SW 1271 (cell line): ENCODE data around the gene MYO9B.
"Not testable (repeated sequence)": the region's sequence is repeated elsewhere in the genome, so short reads cannot be mapped to it uniquely, and the experiment has no call there.

Source experiments
- DNase-seq, 2 experiments: peaks; one replicate each; lab custom pipeline; 2025; lab: John Stamatoyannopoulos, UW

MYO9B gene

DNA sequence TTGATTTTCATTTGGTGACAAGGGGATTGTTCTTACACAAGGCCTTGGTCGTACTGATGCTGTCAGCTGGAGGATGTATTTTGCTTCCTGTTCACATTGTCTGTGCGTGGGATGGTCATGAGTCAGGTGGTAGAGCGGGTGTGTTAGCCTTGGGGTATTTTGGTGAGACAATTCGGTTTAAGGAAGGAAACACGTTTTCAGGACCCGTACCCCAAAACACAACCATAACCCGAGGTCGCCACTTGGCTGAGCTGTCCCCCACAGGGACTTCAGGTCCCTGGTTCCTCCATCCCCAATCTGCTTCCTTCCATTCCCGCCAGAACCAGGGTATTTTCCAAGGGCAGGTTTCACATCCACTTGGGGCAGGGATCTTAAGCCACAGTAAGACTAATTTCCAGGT is 15.0 kb downstream of the MYO9B start:
- no peak for DNase-seq

DNA sequence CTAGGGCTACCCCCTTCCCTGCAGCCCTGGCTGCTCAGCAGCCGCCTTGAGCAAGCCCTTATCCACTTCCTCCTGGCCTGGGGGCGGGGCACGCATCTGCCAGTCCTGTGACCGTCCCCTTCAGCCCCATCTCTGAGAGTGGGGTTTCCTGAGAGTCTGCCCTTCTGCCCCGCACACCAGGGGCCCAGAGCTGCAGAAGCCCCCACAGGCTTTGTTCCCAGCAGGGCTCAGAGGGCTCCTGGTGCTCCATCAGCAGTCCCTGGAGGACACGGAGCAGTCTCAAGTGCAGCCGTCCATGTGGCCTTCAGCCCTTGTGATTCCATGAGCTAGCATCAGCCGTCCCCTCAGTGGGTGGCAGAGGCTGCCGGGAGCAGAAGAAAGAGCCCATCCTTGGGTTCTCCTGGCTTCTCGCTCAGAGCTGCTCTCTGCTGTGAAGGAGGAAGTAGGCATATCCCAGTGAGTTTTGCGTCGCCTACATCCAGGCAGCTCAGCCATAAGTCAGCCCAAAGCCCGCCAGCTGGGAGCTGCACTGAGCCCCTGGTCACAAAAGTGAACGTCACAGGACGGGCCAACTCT is 16.3 kb downstream of the MYO9B start:
- no peak for DNase-seq

DNA sequence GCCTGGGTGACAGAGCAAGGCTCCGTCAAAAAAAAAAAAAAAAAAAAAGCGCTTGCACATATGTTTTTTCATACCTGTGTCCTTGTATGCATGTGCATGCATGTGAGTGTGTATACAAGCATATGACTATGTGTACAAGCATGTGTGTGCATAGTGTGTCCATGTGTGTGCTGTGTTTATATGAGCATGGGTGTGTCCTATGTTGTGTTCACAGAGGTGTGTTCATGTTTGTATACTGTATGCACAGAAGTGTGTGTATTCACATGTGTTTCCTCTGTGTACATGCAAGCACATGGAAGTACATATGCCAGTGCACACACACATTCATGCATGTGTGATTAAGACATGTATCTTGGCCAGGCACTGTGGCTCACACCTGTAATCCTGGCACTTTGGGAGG is 17.1 kb downstream of the MYO9B start:
- DNase-seq = no peak

DNA sequence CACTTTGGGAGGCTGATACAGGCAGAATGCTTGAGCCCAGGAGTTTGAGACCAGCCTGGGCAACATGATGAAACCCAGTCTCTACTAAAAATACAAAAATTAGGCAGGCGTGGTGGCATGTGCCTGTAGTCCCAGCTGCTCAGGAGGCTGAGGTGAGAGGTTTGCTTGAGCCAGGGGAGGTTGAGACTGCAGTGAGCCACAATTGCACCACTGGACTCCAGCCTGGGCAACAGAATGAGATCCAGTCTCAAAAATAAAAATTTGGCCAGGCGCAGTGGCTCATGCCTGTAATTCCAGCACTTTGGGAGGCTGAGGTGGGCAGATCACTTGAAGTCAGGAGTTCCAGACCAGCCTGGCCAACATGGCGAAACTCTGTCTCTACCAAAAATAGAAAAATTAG is 19.1 kb downstream of the MYO9B start:
- not testable (repeated sequence) for DNase-seq

DNA sequence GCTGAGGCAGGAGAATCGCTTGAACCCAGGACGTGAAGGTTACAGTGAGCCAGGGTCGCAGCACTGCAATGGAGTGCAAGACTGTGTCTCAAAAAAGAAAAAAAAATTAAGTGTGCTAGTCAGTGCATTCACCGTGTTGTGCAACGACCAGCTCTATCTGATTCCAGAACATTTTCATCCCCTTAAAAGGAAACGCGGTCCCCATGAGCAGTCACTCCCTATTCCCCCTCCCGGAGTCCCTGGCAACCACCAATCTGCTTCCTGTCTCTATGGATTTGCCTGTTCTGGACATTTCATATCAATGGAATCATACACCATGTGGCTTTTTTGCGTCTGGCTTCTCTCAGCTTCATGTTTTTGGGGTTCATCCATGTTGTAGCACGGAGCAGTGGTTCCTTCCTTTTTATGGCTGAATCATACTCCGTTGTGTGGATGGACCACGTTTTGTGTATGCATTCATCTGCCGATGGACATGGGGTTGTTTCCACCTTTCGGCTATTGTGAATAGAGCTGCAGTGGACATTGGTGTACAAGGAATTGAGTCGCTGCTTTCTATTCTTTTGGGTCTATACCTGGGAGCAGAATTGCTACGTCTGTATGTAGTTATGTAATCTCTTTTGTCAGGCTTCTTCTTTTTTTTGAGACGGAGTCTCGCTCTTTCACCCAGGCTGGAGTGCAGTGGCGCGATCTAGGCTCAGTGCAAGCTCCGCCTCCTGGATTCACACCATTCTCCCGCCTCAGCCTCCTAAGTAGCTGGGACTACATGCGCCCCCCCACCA is 19.8 kb downstream of the MYO9B start:
- DNase-seq = no peak

DNA sequence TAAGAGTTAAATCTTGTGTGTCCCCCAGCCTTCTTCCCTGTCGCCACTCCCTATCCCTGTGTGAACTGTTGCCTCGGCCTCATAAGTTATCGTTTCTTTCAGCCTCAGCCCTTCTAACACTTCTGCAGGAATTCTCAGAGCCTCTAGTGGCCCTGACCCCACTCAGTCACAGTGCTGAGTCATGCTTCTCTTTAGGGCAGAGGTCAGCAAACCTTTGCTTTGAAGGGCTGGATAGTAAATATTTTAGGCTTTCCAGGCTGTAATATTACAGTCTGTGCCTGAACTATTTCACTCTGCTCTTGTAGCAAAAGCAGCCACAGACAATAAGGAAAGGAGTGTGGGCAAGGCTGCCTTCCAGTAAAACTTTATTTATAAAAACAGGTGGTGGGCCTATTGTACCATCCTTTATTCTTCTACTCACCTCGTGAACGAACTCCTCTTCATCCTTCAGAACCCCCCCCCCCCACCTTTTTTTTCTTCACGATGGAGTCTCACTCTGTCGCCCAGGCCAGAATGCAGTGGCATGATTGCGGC is 22.1 kb downstream of the MYO9B start:
- DNase-seq = peak in 1 of 2 experiments; percentile 12

DNA sequence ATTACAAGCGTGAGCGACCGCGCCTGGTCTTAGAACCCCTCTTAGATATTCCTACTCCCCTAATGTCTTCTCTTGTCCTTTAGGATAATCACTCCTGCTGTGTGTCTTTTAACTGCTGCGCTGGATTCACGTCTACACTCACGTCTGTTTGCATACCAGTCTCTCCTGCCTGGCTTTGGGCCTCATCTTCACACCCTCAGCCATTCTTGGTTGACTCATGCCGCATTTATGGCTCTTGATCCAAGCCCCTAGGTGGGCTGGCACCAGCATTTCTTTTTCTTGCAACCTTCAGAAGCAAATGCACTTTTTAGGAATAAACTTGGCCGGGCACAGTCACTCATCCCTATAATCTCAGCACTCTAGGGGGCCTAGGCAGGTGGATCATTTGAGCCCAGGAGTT is 22.7 kb downstream of the MYO9B start:
- no peak for DNase-seq

DNA sequence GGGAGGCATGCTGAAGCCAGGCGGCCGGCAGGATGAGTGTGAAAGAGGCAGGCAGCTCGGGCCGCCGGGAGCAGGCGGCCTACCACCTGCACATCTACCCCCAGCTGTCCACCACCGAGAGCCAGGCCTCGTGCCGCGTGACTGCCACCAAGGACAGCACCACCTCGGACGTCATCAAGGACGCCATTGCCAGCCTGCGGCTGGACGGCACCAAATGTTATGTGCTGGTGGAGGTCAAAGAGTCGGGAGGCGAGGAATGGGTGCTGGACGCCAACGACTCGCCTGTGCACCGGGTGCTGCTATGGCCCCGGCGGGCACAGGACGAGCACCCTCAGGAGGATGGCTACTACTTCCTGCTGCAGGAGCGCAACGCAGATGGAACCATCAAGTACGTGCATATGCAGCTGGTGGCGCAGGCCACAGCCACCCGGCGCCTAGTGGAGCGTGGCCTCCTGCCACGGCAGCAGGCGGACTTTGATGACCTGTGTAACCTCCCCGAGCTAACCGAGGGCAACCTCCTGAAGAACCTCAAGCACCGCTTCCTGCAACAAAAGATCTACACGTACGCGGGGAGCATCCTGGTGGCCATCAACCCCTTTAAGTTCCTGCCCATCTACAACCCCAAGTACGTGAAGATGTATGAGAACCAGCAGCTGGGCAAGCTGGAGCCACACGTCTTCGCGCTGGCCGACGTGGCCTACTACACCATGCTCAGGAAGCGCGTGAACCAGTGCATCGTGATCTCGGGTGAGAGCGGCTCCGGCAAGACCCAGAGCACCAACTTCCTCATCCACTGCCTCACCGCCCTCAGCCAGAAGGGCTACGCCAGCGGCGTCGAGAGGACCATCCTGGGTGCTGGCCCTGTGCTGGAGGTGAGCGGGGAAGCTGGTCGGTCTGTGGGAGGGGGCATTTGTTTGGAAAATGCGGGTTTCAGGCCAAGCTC is 26.4 kb downstream of the MYO9B start:
- no peak for DNase-seq

DNA sequence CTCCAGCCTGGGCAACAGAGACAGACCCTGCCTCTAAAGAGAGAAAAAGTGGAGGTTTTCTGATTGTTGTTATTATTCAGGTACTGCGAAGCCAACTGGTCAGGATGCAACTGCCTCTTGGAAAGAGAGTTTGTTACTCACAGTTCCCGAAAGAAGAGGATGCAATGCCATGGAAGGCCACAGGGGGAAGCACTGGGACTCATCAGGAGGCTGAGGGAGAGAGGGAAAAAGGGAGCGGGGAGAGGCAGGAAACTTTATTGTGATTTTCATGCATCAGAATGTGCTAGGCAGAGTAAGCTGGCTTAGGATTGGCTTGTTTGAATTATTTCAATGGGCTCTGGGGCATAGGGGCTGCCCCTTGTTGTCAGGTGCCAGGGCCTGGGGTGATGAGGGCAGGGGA is 27.6 kb downstream of the MYO9B start:
- DNase-seq = no peak

DNA sequence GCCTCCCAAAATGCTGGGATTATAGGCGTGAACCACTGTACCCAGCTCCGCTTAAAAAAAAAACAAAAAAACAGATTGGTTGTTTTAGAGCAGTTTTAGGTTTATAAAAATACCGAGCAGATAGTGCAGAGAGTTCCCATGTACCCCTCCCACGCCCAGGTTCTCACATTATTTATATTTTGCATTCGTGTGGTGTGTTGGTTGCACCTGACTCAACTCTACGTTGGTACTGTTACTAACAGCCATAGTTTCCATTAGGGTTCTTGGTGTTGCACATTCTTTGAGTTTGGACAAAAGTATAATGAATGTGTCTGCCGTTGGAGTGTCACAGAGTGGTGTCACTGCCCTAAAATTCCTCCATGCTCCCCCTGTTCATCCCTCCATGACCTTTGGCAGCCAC is 29.1 kb downstream of the MYO9B start:
- no peak for DNase-seq

DNA sequence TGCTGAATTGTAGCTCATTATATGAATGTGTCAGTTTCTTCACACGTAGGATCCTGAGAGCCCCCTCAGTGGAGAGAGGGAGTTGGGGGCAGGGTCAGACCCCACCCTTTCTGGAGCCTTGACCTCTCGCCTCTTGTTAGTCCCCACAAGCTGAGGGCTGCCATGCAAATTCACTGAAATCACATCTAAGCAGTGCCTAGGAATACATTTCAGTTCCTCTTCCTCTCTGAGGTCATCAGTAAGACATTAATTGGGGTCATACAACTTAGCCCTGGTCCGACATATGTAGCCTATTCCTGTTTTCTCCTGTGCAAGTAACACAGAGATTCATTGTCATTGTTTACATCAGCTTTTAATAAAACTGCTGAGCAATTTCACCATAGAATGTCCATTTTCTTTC is 30.0 kb downstream of the MYO9B start:
- no peak for DNase-seq

DNA sequence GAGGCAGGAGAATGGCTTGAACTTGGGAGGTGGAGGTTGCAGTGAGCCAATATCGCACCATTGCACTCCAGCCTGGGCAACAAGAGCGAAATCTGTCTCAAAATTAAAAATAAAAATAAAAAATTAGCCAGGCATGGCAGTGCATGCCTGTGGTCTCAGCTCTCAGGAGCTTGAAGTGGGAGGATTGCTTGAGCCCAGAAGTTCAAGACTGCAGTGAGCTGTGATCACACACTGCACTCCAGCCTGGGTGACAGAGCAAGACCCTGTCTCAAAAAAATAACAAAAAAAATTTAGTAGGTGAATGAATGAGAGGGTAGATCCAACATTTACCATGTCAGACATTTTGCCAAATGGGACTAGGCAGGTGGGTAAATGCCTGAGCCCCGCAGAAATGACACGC is 31.4 kb downstream of the MYO9B start:
- not testable (repeated sequence) for DNase-seq

DNA sequence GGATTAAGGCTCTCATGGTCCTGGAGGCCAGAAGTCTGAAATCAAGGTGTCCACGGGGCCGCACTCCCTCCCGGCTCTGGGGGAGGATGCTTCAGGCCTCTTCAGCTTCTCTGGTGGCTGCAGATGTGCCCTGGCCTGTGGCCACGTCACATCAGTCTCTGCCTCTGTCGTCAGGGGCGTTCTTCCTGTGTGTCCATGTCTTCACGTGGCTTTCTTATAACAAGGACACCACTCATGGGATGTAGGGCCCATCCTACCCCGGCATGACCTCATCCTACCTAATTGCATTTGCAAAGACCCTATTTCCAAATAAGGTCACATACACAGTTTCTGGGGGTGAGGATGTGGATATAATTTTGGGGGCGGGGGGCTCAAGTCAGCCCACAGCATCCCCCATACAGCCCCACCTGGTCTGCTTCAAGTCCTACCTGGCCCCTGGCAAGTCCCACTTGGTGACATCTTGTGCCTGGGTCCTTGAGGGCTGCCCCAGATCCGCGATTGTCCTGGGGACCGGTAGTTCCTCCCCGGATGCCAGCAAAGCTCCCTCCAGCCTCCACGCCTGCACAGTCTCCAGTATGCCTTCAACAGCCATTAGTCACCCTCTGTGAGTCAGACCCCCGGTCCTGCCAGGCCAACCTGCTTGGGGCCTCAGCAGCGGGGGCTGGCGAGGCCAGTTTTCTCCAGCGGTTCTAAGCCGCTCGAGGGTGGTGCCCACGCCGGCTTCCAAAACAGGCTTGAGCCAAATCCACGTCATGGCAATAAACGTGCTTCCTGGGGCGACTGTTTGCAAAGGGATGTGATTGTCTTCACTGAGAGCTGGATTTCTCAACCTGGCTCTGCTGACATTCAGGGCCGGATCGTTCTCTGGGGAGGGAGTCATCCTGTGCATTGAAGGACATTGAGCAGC is 32.2 kb downstream of the MYO9B start:
- DNase-seq = peak; percentile 91 to 93

DNA sequence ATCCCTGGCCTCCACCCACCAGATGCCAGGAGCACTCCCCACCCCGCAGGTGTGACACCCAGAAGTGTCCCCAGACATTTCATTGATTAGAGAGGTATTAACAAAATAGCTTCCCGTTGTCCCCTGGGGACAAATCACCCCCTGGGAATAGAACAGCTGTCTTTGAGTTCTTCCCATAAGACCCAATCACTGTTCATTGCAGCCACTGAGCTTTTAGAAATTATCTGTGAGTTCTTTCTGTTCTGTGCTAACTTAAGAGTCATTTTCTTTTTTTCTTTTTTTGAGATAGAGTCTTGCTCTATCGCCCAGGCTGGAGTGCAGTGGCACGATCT is 32.8 kb downstream of the MYO9B start:
- DNase-seq = no peak

DNA sequence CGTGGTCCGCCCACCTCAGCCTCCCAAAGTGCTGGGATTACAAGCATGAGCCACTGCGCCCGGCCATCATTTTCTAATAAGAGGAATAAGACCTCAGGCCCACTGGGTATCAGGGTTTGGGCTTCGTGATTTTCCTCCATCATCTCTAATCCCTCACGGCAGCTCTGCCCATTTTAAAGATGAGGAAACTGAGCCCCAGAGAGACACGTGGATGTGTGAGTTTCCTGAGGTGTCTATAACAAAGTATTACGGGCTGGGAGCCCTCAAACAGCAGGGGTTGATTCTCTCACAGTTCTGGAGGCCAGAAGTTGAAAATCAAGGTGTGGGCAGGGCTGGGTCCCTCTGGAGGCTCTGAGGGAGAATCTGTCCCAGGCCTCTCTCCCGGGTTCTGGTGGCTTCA is 33.7 kb downstream of the MYO9B start:
- DNase-seq = no peak

DNA sequence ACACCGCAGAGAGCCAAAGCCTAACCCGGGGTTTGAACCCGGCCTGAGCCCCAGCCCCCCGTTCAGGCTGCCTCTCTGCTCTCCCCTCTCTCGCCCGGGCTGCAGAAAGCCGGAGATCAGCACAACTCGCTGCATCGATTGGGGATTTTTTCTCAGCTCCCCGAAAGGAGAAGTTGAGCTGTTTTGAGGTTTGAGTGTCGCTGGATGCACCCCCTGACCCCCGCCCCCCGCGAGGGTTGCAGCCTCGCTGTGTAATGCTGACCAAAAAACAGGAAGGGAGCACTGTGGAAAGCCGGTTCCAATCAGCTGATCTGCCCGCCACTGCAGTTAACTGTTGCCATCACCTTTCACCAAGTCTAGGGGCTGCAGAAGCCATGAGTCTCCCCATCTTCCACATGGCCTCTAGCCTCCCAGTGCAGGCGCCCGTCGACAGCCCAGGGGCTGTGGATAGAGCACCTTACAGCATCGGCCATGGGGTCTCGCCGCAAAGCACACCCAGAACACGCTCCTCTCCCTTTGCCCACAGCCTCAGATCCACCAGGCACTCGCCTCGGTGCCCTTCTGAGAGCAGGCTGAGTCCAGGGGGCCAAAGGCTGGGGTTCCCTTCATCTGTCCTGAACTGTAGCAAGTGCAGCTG is 34.5 kb downstream of the MYO9B start:
- DNase-seq = no peak

DNA sequence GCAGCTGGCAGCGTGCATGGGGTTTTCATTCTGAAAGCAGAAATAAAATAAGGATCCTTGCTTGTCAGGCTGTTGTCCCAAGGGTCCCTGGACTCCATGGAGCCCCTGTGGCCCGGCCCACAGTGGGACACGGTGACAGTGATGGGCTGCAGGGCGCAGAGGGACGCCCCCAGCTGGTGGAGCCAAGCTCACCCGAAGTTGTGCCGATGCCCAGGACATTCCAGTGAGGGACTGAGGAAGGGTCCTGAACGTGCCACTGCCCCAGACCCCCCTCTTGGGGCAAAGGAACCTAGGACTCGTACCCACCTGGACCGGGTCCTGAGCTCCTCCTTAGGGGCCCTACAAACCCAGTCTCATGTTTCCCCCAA is 35.0 kb downstream of the MYO9B start:
- no peak for DNase-seq

DNA sequence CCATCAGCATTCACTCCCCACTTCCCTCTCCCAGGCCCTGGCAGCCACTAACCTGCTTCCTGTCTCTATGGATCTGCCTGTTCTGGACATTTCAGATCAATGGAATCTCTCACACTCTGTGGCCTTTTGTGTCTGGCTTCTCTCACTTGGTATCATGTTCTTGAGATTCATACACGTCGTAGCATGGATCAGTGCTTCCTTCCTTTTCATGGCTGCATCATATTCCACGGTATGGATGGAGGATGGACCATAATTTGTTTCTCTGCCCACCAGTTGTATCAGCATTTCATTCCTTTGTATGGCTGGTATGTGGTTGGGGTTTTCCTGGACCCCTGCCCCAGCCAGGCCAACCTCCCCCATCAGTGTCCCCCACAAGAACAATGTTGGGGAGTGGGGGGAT is 36.2 kb downstream of the MYO9B start:
- no peak for DNase-seq

DNA sequence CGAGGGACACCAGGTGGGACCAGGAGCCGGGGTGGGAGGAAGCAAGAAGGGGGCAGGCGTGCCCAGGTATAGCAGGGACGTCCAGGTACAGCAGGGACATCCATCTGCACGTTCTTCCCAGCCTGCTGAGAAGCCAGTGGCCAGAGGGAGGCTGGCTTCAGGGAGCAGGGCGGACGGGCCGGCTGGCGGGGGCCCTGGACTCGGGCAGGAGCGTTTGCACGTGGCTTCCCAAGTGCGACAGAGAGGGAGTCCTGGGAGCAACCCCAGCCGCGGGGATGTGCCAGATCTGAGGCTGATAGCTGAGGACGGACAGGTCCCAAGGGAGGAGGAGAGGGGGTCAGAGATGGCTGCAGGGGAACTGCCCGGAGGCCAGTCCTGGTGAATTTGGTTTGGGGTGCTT is 36.7 kb downstream of the MYO9B start:
- DNase-seq = no peak

DNA sequence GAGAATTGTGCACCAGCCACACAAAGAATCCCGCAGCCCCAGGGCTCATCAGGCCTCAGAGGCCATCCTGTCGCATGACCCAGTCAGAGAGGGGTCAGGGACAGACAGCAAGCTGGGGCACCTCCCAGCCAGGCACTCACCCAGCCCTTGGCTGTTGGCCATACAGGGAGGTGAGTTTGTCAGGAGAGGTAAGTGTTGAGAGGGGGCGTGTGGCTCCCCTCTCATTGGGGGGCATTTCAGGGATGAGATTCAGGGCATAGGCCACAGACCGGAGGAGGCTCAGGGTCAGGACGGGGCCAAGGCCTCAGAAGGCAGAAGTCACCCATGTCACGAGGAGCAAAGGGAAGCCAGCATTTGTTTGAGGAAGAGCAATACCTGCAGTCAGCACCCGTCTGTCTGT is 37.1 kb downstream of the MYO9B start:
- no peak for DNase-seq

DNA sequence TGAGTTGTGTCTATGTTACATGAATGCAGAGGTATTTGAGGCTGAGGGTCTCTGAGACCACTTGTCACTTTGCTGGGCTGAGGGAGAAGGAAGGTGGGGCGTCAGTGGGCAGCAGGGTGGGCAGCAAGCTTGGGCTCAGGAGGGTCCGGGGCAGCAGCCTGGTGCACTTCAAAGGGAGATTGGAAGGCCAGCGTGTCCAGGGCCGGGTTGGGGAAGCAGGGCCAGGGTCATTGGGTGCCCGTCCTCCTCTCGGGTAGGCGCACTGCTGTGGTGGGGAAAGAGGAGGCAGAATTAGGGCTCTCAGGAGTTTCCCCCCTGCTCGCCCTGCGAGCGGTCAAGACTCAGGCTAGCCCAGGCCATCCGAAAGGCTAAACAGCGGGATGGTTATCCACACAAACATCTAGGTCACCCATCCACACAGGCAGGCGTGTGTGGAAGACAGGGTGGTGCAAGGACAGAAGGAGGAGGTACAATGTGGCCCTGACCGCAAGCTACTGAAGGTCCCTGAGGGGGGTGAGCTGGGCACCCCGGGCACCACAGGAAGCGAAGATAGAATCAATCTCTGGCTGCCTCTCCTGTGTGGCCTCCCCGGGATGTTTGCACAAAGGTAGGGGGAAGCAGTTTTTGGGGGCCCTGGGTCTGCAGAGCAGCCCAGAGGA is 37.7 kb downstream of the MYO9B start:
- no peak for DNase-seq
